DND-41 (cell line): ENCODE data around the gene SCAANT1.

ENCODE experiments used
- CTCF ChIP-seq: IDR thresholded peaks from 2 replicates; pipeline ENCODE4 v1.5.1; 2012; ENCODE audit warnings: borderline replicate concordance, low read length, moderate library complexity, mild to moderate bottlenecking; ENCODE audit not compliant: poor library complexity, severe bottlenecking; ENCODE audit errors: extremely low read depth
- EZH2 ChIP-seq: IDR thresholded peaks from 3 replicates; pipeline ENCODE4 v1.6.1; 2012; ENCODE audit warnings: borderline replicate concordance, low read depth, mild to moderate bottlenecking, moderate library complexity, low read length, inconsistent platforms; ENCODE audit not compliant: severe bottlenecking

GRCh38 chr3:63900459-63900858, 11.7 kb downstream of the SCAANT1 start:
- TF ChIP-seq CTCF (no peak), EZH2 (no peak)
